GM12878 (cell line): ENCODE data around the gene KRT71. TPM values are rescaled to one million over a fixed set of nuclear protein-coding genes. Genes with fewer than 3 reads are reported as not detected.

ENCODE experiments used
- ATAC-seq: fragments of 200-7000 bp; cut with Tn5 transposase; 3 replicates; pipeline ENCODE4 v1.9.1; 2020; ENCODE audit warnings: mild to moderate bottlenecking, moderate library complexity
- BruUV-seq: library from RNA; stranded (reverse); fragments of 400-500 nt; replicated peaks from 2 replicates; lab custom pipeline; 2021; lab: Mats Ljungman, UMichigan
- CTCF ChIA-PET: fragments of 300-600 bp; sonication (Branson Sonifier 250); formaldehyde crosslinking; extraction: SDS; loops from one replicate; lab custom pipeline; 2021; ENCODE audit warnings: inconsistent platforms; lab: Yijun Ruan, JAX
- POLR2A ChIA-PET: fragments of 350-600 bp; formaldehyde crosslinking; extraction: SDS; loops from one replicate; lab custom pipeline; 2021; ENCODE audit warnings: inconsistent platforms; lab: Charles Lee
- RAD21 ChIA-PET: fragments of 300-600 bp; sonication (Branson Sonifier 250); formaldehyde crosslinking; loops from one replicate; lab custom pipeline; 2023; ENCODE audit warnings: antibody characterized with exemption; ENCODE audit not compliant: unreplicated experiment; lab: Charles Lee
- SMC1A ChIA-PET: fragments of 300-600 bp; sonication (Branson Sonifier 250); formaldehyde crosslinking; loops from one replicate; lab custom pipeline; 2023; ENCODE audit not compliant: unreplicated experiment, uncharacterized antibody; lab: Charles Lee
- DNase-seq: peaks from one replicate; pipeline ENCODE4 v3.0.0-alpha.2; 2011; ENCODE audit warnings: low read depth, low spot score
- FAIRE-seq: peaks from 3 replicates; lab custom pipeline; 2011; peaks lifted over from hg19 to GRCh38; lab: Jason Lieb, UNC
- H2AFZ ChIP-seq: 2 replicates; pipeline ENCODE4 v1.6.0; 2011; ENCODE audit warnings: low read depth, low read length, control low read depth; ENCODE audit not compliant: control insufficient read depth
- H3K27ac ChIP-seq: 2 replicates; pipeline ENCODE4 v1.5.1; 2011; ENCODE audit warnings: control low read depth; ENCODE audit not compliant: control insufficient read depth, insufficient read depth
- H3K27me3 ChIP-seq, 2 experiments: replicated peaks in 1 of 2; 2 replicates each; pipeline versions ENCODE4 v1.6.0 to v1.6.1; 2011; ENCODE audit warnings: low read length in 1 of 2; ENCODE audit not compliant: control insufficient read depth in 2 of 2, insufficient read depth in 2 of 2
- H3K36me3 ChIP-seq, 2 experiments: 2 replicates each; pipeline ENCODE4 v1.5.1; 2011; ENCODE audit warnings: low read length in 1 of 2; ENCODE audit not compliant: control insufficient read depth in 2 of 2, insufficient read depth in 2 of 2
- H3K4me1 ChIP-seq: 2 replicates; pipeline ENCODE4 v1.6.1; 2011; ENCODE audit warnings: mild to moderate bottlenecking, low read length, moderate library complexity, mixed read lengths; ENCODE audit not compliant: control insufficient read depth, insufficient read depth
- H3K4me2 ChIP-seq: 2 replicates; pipeline ENCODE4 v1.6.0; 2011; ENCODE audit warnings: control low read depth; ENCODE audit not compliant: control insufficient read depth, insufficient read depth
- H3K4me3 ChIP-seq: fragments of 200-600 bp; sonication (generic); 2 replicates; pipeline ENCODE4 v1.5.1; 2016
- H3K79me2 ChIP-seq: 2 replicates; pipeline ENCODE4 v1.6.0; 2011; ENCODE audit warnings: low read length; ENCODE audit not compliant: control insufficient read depth, insufficient read depth
- H3K9ac ChIP-seq: 2 replicates; pipeline ENCODE4 v1.8.0; 2011; ENCODE audit warnings: low read length, control low read depth, mixed read lengths; ENCODE audit not compliant: control insufficient read depth, insufficient read depth
- H3K9me3 ChIP-seq: replicated peaks from 3 replicates; pipeline ENCODE4 v1.5.1; 2011; ENCODE audit warnings: mild to moderate bottlenecking, low read length; ENCODE audit not compliant: control insufficient read depth, insufficient read depth
- H4K20me1 ChIP-seq: 2 replicates; pipeline ENCODE4 v1.6.0; 2011; ENCODE audit not compliant: control insufficient read depth, insufficient read depth
- GABPA ChIP-seq: IDR thresholded peaks from 2 replicates; pipeline ENCODE4 v1.6.1; 2014; ENCODE audit warnings: antibody characterized with exemption, low read depth, mild to moderate bottlenecking, inconsistent platforms
- IKZF1 ChIP-seq: fragments of 450-650 bp; conservative IDR thresholded peaks from 2 replicates; pipeline ENCODE4 v1.6.1; 2017; ENCODE audit warnings: antibody characterized with exemption, mild to moderate bottlenecking
- PAX5 ChIP-seq: IDR thresholded peaks from 2 replicates; pipeline ENCODE4 v1.6.1; 2011; ENCODE audit warnings: low read depth, low read length, borderline replicate concordance
- RFX5 ChIP-seq: IDR thresholded peaks from 2 replicates; pipeline ENCODE4 v1.6.1; 2011; ENCODE audit warnings: low read depth, low read length, improper control_type of control experiment
- SMAD5 ChIP-seq: IDR thresholded peaks from 2 replicates; pipeline ENCODE4 v1.6.1; 2016; ENCODE audit warnings: antibody characterized with exemption, low read depth
- USF2 ChIP-seq: IDR thresholded peaks from 2 replicates; pipeline ENCODE4 v1.6.1; 2011; ENCODE audit warnings: low read depth, low read length, improper control_type of control experiment, borderline replicate concordance
- ZBED1 ChIP-seq: IDR thresholded peaks from 2 replicates; pipeline ENCODE4 v1.6.1; 2016; ENCODE audit warnings: borderline replicate concordance
- ZNF384 ChIP-seq: IDR thresholded peaks from 2 replicates; pipeline ENCODE4 v1.6.1; 2012; ENCODE audit warnings: low read depth, mild to moderate bottlenecking, low read length, improper control_type of control experiment, borderline replicate concordance
- ZZZ3 ChIP-seq: IDR thresholded peaks from 2 replicates; pipeline ENCODE4 v1.6.1; 2011; ENCODE audit warnings: low read depth; ENCODE audit not compliant: control insufficient read depth, insufficient read length
- WGBS: methylation state at CpG from one replicate; pipeline ENCODE4 v1.1.6; 2016; ENCODE audit warnings: low lambda C conversion rate; ENCODE audit not compliant: insufficient replicate concordance, insufficient coverage; ENCODE audit errors: missing lambda C conversion rate; 5-methylcytosine and 5-hydroxymethylcytosine counted together
- in situ Hi-C: fragments of 300-500 bp; cut with MboI; formaldehyde crosslinking; loops from 9 replicates; pipeline ENCODE4 v1.14.3; 2018; ENCODE audit warnings: mixed read lengths
- intact Hi-C: fragments of 100-400 bp; cut with micrococcal nuclease; formaldehyde crosslinking; loops from one replicate; pipeline ENCODE4 v1.14.2; 2022; ENCODE audit not compliant: unreplicated experiment
- polyA plus RNA-seq, 11 experiments: library from polyadenylated mRNA; depleted of rRNA in 4 of 11; unstranded in 6 of 11; stranded (reverse) in 5 of 11; fragments of >200 nt; fragmentation: Nextera tagmentation in 4 of 11; fragmentation: Illumina TruSeq in 1 of 11; extraction: Ambion mirVana in 4 of 11; extraction: Trizol in 1 of 11; gene quantifications; 1 replicate in 1 of 11; 2 replicates in 10 of 11; pipeline versions ENCODE4 v1.2.1 to v1.2.3, GENCODE V29; 2011 to 2016; ENCODE audit warnings: inconsistent platforms in 2 of 11, missing spikeins in 2 of 11, low read depth in 1 of 11
- total RNA-seq, 4 experiments: library from RNA; depleted of rRNA in 3 of 4; stranded (reverse); fragments of >200 nt in 3 of 4; fragmentation: Illumina TruSeq in 1 of 4; extraction: Trizol in 1 of 4; gene quantifications; 2 replicates each; pipeline versions ENCODE4 v1.2.1 to v1.2.3, GENCODE V29; 2013 to 2021
- TF ChIP-seq, protein P1 (sequence below): fragments of 450-650 bp; IDR thresholded peaks from 2 replicates; pipeline ENCODE4 v1.6.1; 2016; ENCODE audit warnings: mild to moderate bottlenecking
- TF ChIP-seq, protein P2 (sequence below): IDR thresholded peaks from 2 replicates; pipeline ENCODE4 v1.6.1; 2012; ENCODE audit warnings: low read length, inconsistent platforms
- TF ChIP-seq, protein P3 (sequence below): IDR thresholded peaks from 2 replicates; pipeline ENCODE4 v1.6.1; 2012; ENCODE audit warnings: low read depth, low read length, improper control_type of control experiment

KRT71 gene
- total and polyA plus RNA-seq, 10 of the 15 experiments (the other 5 are each of a cell fraction or from before 2014, with no cell fraction given), result not detected

DNA sequence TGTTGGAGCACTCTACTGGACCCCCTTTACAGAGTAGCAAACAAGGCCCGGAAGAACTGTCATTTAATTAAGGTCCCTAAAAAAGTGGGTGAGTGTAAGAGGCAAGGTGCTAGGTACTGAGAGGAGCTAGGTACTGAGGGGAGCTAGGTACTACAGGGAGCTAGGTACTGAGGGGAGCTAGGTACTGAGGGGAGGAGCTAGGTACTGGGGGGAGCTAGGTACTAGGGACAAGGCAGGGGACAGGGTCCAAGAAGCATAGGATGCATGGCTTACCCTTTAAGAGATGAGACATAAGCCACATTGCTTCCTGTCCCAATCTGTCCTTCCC, 37.7 kb downstream of the KRT71 start:
- H3K4me3 ChIP-seq, result no peak overlapping the region
- in situ Hi-C loops (no loop called here), intact Hi-C loops (no loop called here)
- TF ChIP-seq PAX5, result no peak
- TF ChIP-seq ZBED1, result no peak
- TF ChIP-seq SMAD5, result no peak
- SMC1A ChIA-PET, result no interaction called here
- no peak overlapping the region for H3K4me2 ChIP-seq
- no peak for FAIRE-seq
- CTCF ChIA-PET, result interaction anchor here (0.6 to 1.5 kb wide), 2 partner anchors 8 to 1332 kb away, joined by 3 to 5 read pairs; no protein-coding TSS in a partner anchor
- no peaks in the 10 kb centered on the region for H3K36me3 ChIP-seq
- POLR2A ChIA-PET, result no interaction called here
- no peaks in the 10 kb centered on the region for H3K27me3 ChIP-seq
- no peak for DNase-seq
- no peak overlapping the region for H3K27ac ChIP-seq
- RAD21 ChIA-PET, result no interaction called here
- no peaks in the 10 kb centered on the region for H3K4me1 ChIP-seq
- H2AFZ ChIP-seq, result no peak overlapping the region
- WGBS, result 30% methylated on average over 1 of the region's 1 CpG
- no peak for ATAC-seq
- no peak overlapping the region for H3K9ac ChIP-seq
- H3K9me3 ChIP-seq, result no peaks in the 10 kb centered on the region; the same call in 1 of the 3 replicates
- no peaks in the 10 kb centered on the region for H4K20me1 ChIP-seq
- no peaks in the 10 kb centered on the region for H3K79me2 ChIP-seq
- no TSS peak for BruUV-seq

- FAIRE-seq, result no peak
- no peak for TF ChIP-seq USF2
- no peak for TF ChIP-seq GABPA
- TF ChIP-seq, protein P1, sequence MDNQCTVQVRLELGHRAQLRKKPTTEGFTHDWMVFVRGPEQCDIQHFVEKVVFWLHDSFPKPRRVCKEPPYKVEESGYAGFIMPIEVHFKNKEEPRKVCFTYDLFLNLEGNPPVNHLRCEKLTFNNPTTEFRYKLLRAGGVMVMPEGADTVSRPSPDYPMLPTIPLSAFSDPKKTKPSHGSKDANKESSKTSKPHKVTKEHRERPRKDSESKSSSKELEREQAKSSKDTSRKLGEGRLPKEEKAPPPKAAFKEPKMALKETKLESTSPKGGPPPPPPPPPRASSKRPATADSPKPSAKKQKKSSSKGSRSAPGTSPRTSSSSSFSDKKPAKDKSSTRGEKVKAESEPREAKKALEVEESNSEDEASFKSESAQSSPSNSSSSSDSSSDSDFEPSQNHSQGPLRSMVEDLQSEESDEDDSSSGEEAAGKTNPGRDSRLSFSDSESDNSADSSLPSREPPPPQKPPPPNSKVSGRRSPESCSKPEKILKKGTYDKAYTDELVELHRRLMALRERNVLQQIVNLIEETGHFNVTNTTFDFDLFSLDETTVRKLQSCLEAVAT, result no peak
- no peak for TF ChIP-seq RFX5
- TF ChIP-seq, protein P2, sequence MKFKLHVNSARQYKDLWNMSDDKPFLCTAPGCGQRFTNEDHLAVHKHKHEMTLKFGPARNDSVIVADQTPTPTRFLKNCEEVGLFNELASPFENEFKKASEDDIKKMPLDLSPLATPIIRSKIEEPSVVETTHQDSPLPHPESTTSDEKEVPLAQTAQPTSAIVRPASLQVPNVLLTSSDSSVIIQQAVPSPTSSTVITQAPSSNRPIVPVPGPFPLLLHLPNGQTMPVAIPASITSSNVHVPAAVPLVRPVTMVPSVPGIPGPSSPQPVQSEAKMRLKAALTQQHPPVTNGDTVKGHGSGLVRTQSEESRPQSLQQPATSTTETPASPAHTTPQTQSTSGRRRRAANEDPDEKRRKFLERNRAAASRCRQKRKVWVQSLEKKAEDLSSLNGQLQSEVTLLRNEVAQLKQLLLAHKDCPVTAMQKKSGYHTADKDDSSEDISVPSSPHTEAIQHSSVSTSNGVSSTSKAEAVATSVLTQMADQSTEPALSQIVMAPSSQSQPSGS, result no peak
- no peak for TF ChIP-seq ZZZ3
- no peak for TF ChIP-seq IKZF1
- TF ChIP-seq, protein P3, sequence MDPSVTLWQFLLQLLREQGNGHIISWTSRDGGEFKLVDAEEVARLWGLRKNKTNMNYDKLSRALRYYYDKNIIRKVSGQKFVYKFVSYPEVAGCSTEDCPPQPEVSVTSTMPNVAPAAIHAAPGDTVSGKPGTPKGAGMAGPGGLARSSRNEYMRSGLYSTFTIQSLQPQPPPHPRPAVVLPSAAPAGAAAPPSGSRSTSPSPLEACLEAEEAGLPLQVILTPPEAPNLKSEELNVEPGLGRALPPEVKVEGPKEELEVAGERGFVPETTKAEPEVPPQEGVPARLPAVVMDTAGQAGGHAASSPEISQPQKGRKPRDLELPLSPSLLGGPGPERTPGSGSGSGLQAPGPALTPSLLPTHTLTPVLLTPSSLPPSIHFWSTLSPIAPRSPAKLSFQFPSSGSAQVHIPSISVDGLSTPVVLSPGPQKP, result no peak
- no peak for TF ChIP-seq ZNF384
Measured at GRCh38 chr12:52514471-52515318, 38.2 kb downstream of the KRT71 start.

More at GRCh38 chr12:52514471-52515318, 38.2 kb downstream of the KRT71 start:
- DNase-seq, result no peak
- Histone ChIP-seq H3K79me2 (no peaks in the 10 kb centered on the region), H3K4me2 (no peak overlapping the region), H3K36me3 (no peaks in the 10 kb centered on the region), H3K27me3 (no peaks in the 10 kb centered on the region), H3K27ac (no peak overlapping the region), H2AFZ (no peak overlapping the region), H3K9me3 (no peaks in the 10 kb centered on the region; the same call in 1 of the 3 replicates), H3K9ac (no peak overlapping the region), H3K4me1 (no peaks in the 10 kb centered on the region), H4K20me1 (no peaks in the 10 kb centered on the region), H3K4me3 (no peak overlapping the region)
- intact Hi-C loops, result no loop called here
- in situ Hi-C loops, result no loop called here
- no peak for ATAC-seq
- ChIA-PET RAD21 (no interaction called here), POLR2A (no interaction called here), SMC1A (no interaction called here), CTCF (interaction anchor here (1.3 kb wide), 1 partner anchor 15 kb away, joined by 3 read pairs; no protein-coding TSS in a partner anchor)
- no TSS peak for BruUV-seq
- WGBS, result 69% methylated on average over 13 of the region's 14 CpGs
